B cell (primary cell): ENCODE results near the gene STYXL1. TPM values are rescaled to one million over a fixed set of nuclear protein-coding genes. Genes with fewer than 3 reads are reported as not detected.
"Not testable (repeated sequence)": the region's sequence is repeated elsewhere in the genome, so short reads cannot be mapped to it uniquely, and the experiment has no call there.

Experiments
- ATAC-seq: fragments of 200-7000 bp; cut with Tn5 transposase; one replicate; pipeline ENCODE4 v1.10.0; 2021; ENCODE audit warnings: low read depth, mild to moderate bottlenecking, moderate number of reproducible peaks, moderate library complexity
- CTCF ChIA-PET: fragments of 350-600 bp; sonication (Branson Sonifier 250); formaldehyde crosslinking; loops from one replicate; lab custom pipeline; 2021; ENCODE audit warnings: antibody characterized with exemption, inconsistent platforms; lab: Charles Lee
- POLR2A ChIA-PET: fragments of 350-600 bp; sonication (Branson Sonifier 250); formaldehyde crosslinking; loops from one replicate; lab custom pipeline; 2021; ENCODE audit warnings: antibody characterized with exemption; lab: Charles Lee
- DNase-seq: peaks from one replicate; pipeline ENCODE4 v3.0.0; 2013
- H2AFZ ChIP-seq: 2 replicates; pipeline ENCODE4 v1.6.1; 2012; ENCODE audit warnings: mild to moderate bottlenecking, low read depth, low read length; ENCODE audit not compliant: insufficient read depth, poor library complexity, severe bottlenecking
- H3K27ac ChIP-seq, 2 donors: 1 replicate in 1 of 2; 2 replicates in 1 of 2; pipeline ENCODE4 v1.5.1; 2012 to 2013; ENCODE audit warnings: low read length in 2 of 2, mild to moderate bottlenecking in 2 of 2, moderate library complexity in 1 of 2
- H3K27me3 ChIP-seq, 4 experiments: fragments of 200-600 bp in 1 of 4; sonication (generic) in 1 of 4; replicated peaks in 1 of 4; 1 replicate in 2 of 4; 2 replicates in 2 of 4; pipeline versions ENCODE4 v1.6.1 to v1.7.0; 2013 to 2016; ENCODE audit warnings: low read length in 3 of 4, mild to moderate bottlenecking in 2 of 4, mixed read lengths in 1 of 4, moderate library complexity in 1 of 4; ENCODE audit not compliant: insufficient read depth in 4 of 4, control insufficient read depth in 3 of 4; ENCODE audit errors: control extremely low read depth in 1 of 4
- H3K36me3 ChIP-seq, 2 experiments: replicated peaks in 1 of 2; 1 replicate in 1 of 2; 2 replicates in 1 of 2; pipeline versions ENCODE4 v1.6.1 to v1.7.1; 2013; ENCODE audit warnings: low read length in 1 of 2; ENCODE audit not compliant: insufficient read depth in 2 of 2, control insufficient read depth in 1 of 2; ENCODE audit errors: control extremely low read depth in 1 of 2, extremely low read depth in 1 of 2
- H3K4me1 ChIP-seq, 2 donors: fragments of 200-600 bp in 1 of 2; sonication (generic) in 1 of 2; 1 replicate in 1 of 2; 2 replicates in 1 of 2; pipeline versions ENCODE4 v1.5.1 to v1.6.1; 2013 to 2017; ENCODE audit warnings: low read length in 2 of 2; ENCODE audit not compliant: control insufficient read depth in 2 of 2, insufficient read depth in 2 of 2
- H3K4me2 ChIP-seq: replicated peaks from 2 replicates; pipeline ENCODE3; 2012; ENCODE audit warnings: mild to moderate bottlenecking, low read depth, low read length; ENCODE audit not compliant: poor library complexity, severe bottlenecking
- H3K4me3 ChIP-seq, 5 experiments: fragments of 200-600 bp in 1 of 5; sonication (generic) in 1 of 5; 1 replicate in 3 of 5; 2 replicates in 2 of 5; pipeline versions ENCODE4 v1.5.1 to v1.7.0; 2011 to 2016; ENCODE audit warnings: low read length in 4 of 5, mild to moderate bottlenecking in 4 of 5, low read depth in 2 of 5, control low read depth in 1 of 5, moderate library complexity in 1 of 5; ENCODE audit not compliant: insufficient read depth in 1 of 5; ENCODE audit errors: control extremely low read depth in 1 of 5, extremely low read depth in 1 of 5
- H3K79me2 ChIP-seq: fragments of 200-600 bp; sonication (generic); one replicate; pipeline ENCODE4 v1.6.0; 2016; ENCODE audit warnings: low read length; ENCODE audit not compliant: control insufficient read depth, insufficient read depth
- H3K9ac ChIP-seq: fragments of 200-600 bp; sonication (generic); 2 replicates; pipeline ENCODE4 v1.6.1; 2017; ENCODE audit warnings: mild to moderate bottlenecking, low read length, moderate library complexity
- H3K9me3 ChIP-seq, 3 donors: one replicate each; pipeline versions ENCODE4 v1.6.1 to v1.7.1; 2013; ENCODE audit warnings: low read length in 2 of 3; ENCODE audit not compliant: control insufficient read depth in 2 of 3, insufficient read depth in 1 of 3; ENCODE audit errors: control extremely low read depth in 1 of 3
- H4K20me1 ChIP-seq: 2 replicates; pipeline ENCODE4 v1.6.0; 2012; ENCODE audit warnings: mild to moderate bottlenecking, low read length; ENCODE audit not compliant: insufficient read depth, control insufficient read depth, poor library complexity, severe bottlenecking
- H3K27ac Mint-ChIP-seq: one replicate; pipeline ENCODE4 v1.8.0; 2021; ENCODE audit warnings: mixed read lengths
- H3K27me3 Mint-ChIP-seq: one replicate; pipeline ENCODE4 v1.8.0; 2021; ENCODE audit warnings: mixed read lengths
- H3K4me1 Mint-ChIP-seq: one replicate; pipeline ENCODE4 v1.8.0; 2021; ENCODE audit warnings: mixed read lengths
- H3K4me3 Mint-ChIP-seq: one replicate; pipeline ENCODE4 v1.8.0; 2021; ENCODE audit warnings: mixed read lengths
- H3K9me3 Mint-ChIP-seq: one replicate; pipeline ENCODE4 v1.8.0; 2022; ENCODE audit warnings: mixed read lengths; ENCODE audit not compliant: insufficient read depth
- EZH2 ChIP-seq: IDR thresholded peaks from 2 replicates; pipeline ENCODE4 v1.6.1; 2012; ENCODE audit warnings: borderline replicate concordance, low read depth, mild to moderate bottlenecking, moderate library complexity, low read length; ENCODE audit not compliant: insufficient read depth, poor library complexity, severe bottlenecking
- WGBS: methylation state at CpG from one replicate; pipeline ENCODE4 v1.1.5; 2013; ENCODE audit warnings: missing lambda C conversion rate; ENCODE audit not compliant: insufficient coverage; 5-methylcytosine and 5-hydroxymethylcytosine counted together
- intact Hi-C: fragments of 100-400 bp; cut with micrococcal nuclease; formaldehyde crosslinking; loops from one replicate; pipeline ENCODE4 v1.10.0; 2022
- polyA plus RNA-seq: library from polyadenylated mRNA; depleted of rRNA; stranded (reverse); fragments of >200 nt; gene quantifications from 2 replicates; pipeline ENCODE4 v1.2.3, GENCODE V29; 2012
- total RNA-seq, 2 donors: library from RNA; stranded (reverse); fragments of 120-200 nt in 1 of 2; gene quantifications; 1 replicate in 1 of 2; 2 replicates in 1 of 2; pipeline versions ENCODE4 v1.2.3 to v1.2.4, GENCODE V29; 2013 to 2022
- TF ChIP-seq, protein P1 (sequence below): fragments of 200-600 bp; IDR thresholded peaks from one replicate; pipeline ENCODE4 v1.8.0; 2022; ENCODE audit warnings: antibody characterized with exemption, mild to moderate bottlenecking

STYXL1 gene
- total and polyA plus RNA-seq, 2 donors (not counting 1 experiment from before 2014, with no cell fraction given), result 15.2 to 29.3 TPM

DNA sequence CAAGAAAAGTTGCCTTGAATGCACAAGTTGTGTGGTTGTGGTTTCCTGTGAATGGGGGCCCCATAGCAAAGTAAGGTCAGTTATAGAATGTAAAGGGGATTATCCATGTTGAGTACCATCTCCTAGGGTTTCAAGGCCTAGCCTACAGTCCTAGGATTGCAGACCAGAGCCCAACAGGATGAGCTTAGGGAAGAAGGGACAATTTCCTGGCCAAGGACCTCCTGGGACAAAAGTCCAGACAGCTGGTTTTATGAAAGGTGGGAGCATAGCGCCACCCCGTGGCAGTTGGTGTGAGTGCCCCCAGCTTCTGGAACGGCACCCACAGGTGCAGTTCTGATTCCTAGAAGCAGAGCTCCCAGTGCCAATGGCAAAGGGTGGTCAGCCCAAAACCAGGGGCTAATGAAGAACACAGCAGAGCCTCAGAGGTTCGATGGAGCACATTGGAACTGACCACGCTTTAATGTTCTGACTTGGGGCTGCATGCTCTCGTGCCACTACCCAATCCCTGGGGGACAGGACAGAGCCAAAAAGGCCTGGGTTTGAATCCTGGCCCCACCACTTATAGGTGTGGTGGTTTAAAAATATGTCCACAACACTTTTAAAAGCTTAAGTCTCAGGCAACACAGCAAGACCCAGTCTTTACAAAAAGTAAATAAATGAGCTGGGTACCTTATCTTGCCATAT lies 27.6 kb downstream of the STYXL1 start:
- CTCF ChIA-PET, result interaction anchor here (0.6 to 5.3 kb wide), 22 partner anchors 9 to 258 kb away, joined by 3 to 83 read pairs (median 4); partner anchors contain the start of genes MDH2, POR and STYXL1
- H3K36me3 ChIP-seq, result peaks cover 0 to 18% of the 10 kb centered on the region in 2 experiments
- H3K4me1 ChIP-seq, result peaks cover 3 to 6% of the 10 kb centered on the region in 2 donors
- H3K27ac Mint-ChIP-seq, result no peak overlapping the region
- no peaks in the 10 kb centered on the region for H3K79me2 ChIP-seq
- no peaks in the 10 kb centered on the region for H3K9me3 Mint-ChIP-seq
- H3K4me1 Mint-ChIP-seq, result peaks cover 12% of the 10 kb centered on the region
- no peak overlapping the region for H3K27ac ChIP-seq
- no peak overlapping the region for H3K9ac ChIP-seq
- H4K20me1 ChIP-seq, result no peaks in the 10 kb centered on the region
- H3K4me2 ChIP-seq, result no peak overlapping the region
- H2AFZ ChIP-seq, result no peak overlapping the region
- no peaks in the 10 kb centered on the region for H3K27me3 Mint-ChIP-seq
- TF ChIP-seq, protein P1, sequence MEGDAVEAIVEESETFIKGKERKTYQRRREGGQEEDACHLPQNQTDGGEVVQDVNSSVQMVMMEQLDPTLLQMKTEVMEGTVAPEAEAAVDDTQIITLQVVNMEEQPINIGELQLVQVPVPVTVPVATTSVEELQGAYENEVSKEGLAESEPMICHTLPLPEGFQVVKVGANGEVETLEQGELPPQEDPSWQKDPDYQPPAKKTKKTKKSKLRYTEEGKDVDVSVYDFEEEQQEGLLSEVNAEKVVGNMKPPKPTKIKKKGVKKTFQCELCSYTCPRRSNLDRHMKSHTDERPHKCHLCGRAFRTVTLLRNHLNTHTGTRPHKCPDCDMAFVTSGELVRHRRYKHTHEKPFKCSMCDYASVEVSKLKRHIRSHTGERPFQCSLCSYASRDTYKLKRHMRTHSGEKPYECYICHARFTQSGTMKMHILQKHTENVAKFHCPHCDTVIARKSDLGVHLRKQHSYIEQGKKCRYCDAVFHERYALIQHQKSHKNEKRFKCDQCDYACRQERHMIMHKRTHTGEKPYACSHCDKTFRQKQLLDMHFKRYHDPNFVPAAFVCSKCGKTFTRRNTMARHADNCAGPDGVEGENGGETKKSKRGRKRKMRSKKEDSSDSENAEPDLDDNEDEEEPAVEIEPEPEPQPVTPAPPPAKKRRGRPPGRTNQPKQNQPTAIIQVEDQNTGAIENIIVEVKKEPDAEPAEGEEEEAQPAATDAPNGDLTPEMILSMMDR, result peak; percentile 76
- TF ChIP-seq EZH2, result no peak
- no peaks in the 10 kb centered on the region for H3K9me3 ChIP-seq
- intact Hi-C loops, result no loop called here
- H3K4me3 ChIP-seq, result no peak overlapping the region
- peak; percentile 54 for ATAC-seq
- no peaks in the 10 kb centered on the region for H3K27me3 ChIP-seq
- no peak overlapping the region for H3K4me3 Mint-ChIP-seq
- POLR2A ChIA-PET, result no interaction called here
- WGBS, result 44% methylated on average over 5 of the region's 6 CpGs
- peak; percentile 72 for DNase-seq

DNA sequence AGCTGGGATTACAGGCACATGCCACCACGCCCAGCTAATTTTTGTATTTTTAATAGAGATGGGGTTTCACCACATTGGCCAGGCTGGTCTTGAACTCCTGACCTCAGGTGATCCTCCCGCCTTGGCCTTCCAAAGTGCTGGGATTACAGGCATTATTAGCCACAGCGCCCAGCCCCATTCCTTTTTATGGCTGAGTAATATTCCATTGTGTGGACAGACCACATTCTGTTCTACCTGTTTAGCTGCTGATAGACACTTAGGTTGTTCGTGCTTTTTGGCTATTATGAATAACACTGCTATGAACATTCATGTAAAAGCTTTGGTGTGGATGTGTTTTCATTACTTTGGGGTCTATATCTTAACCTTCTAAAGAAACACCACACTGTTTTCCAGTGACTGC lies 29.3 kb downstream of the STYXL1 start:
- ATAC-seq, H2AFZ ChIP-seq, H3K79me2 ChIP-seq, H3K4me1 ChIP-seq, H3K27me3 Mint-ChIP-seq, H3K9me3 Mint-ChIP-seq, POLR2A ChIA-PET, intact Hi-C loops, H3K4me3 ChIP-seq, H3K27me3 ChIP-seq, H3K27ac Mint-ChIP-seq, H3K9me3 ChIP-seq, H3K4me2 ChIP-seq, H3K4me3 Mint-ChIP-seq, H3K27ac ChIP-seq, DNase-seq, H3K9ac ChIP-seq, H4K20me1 ChIP-seq: not testable (repeated sequence)
- H3K4me1 Mint-ChIP-seq, result peaks cover 12% of the 10 kb centered on the region
- WGBS, result 100% methylated on average over 2 of the region's 4 CpGs
- CTCF ChIA-PET, result interaction anchor here (0.6 to 2.5 kb wide), 3 partner anchors 15 to 1027 kb away, joined by 3 to 10 read pairs (median 3); no protein-coding TSS in a partner anchor
- peaks cover 0 to 18% of the 10 kb centered on the region in 2 experiments for H3K36me3 ChIP-seq
